HG02759 (cell line): Measurements from ENCODE around the gene PARD3B.

ENCODE experiments used
- ATAC-seq: cut with Tn5 transposase; IDR thresholded peaks from one replicate; pipeline ENCODE4 v1.9.1; 2021; ENCODE audit warnings: mild to moderate bottlenecking, moderate library complexity; ENCODE audit not compliant: unreplicated experiment

Gene PARD3B

GRCh38 chr2:205169464-205169863, 624.2 kb downstream of the PARD3B start:
- ATAC-seq = no peak

- no peak for ATAC-seq
Observed at GRCh38 chr2:205170399-205170798, 625.1 kb downstream of the PARD3B start.

- ATAC-seq = no peak
Observed at GRCh38 chr2:205171261-205171940, 626.1 kb downstream of the PARD3B start.

- no peak for ATAC-seq
Observed at GRCh38 chr2:205175831-205176230, 630.6 kb downstream of the PARD3B start.

- no peak for ATAC-seq
Observed at GRCh38 chr2:205176546-205176945, 631.3 kb downstream of the PARD3B start.

- ATAC-seq = no peak
Observed at GRCh38 chr2:205177546-205177945, 632.3 kb downstream of the PARD3B start.

- no peak for ATAC-seq
Observed at GRCh38 chr2:205180730-205181129, 635.5 kb downstream of the PARD3B start.

- ATAC-seq = no peak
Observed at GRCh38 chr2:205187731-205188130, 642.5 kb downstream of the PARD3B start.

- ATAC-seq = no peak
Observed at GRCh38 chr2:205188239-205189138, 643.2 kb downstream of the PARD3B start.

- ATAC-seq = no peak
Observed at GRCh38 chr2:205189301-205189700, 644.0 kb downstream of the PARD3B start.

- ATAC-seq = no peak
Observed at GRCh38 chr2:205190528-205190927, 645.3 kb downstream of the PARD3B start.

- ATAC-seq = no peak
Observed at GRCh38 chr2:205193125-205193835, 648.0 kb downstream of the PARD3B start.

- no peak for ATAC-seq
Observed at GRCh38 chr2:205193836-205194228, 648.6 kb downstream of the PARD3B start.

- no peak for ATAC-seq
Observed at GRCh38 chr2:205197468-205198139, 652.3 kb downstream of the PARD3B start.

- ATAC-seq = no peak
Observed at GRCh38 chr2:205198140-205198525, 652.9 kb downstream of the PARD3B start.

GRCh38 chr2:205199165-205199850, 654.0 kb downstream of the PARD3B start:
- ATAC-seq = no peak

GRCh38 chr2:205210494-205210893, 665.2 kb downstream of the PARD3B start:
- ATAC-seq = no peak

- no peak for ATAC-seq
Observed at GRCh38 chr2:205212357-205212756, 667.1 kb downstream of the PARD3B start.

- no peak for ATAC-seq
Observed at GRCh38 chr2:205216092-205216491, 670.8 kb downstream of the PARD3B start.

GRCh38 chr2:205216580-205216979, 671.3 kb downstream of the PARD3B start:
- no peak for ATAC-seq
